ENCODE results near the gene ITGB2. TPM values are rescaled to one million over a fixed set of nuclear protein-coding genes. Genes with fewer than 3 reads are reported as not detected.

Gene ITGB2
- total RNA-seq, 2 donors from 2014 or later, result 16.7 to 63.6 TPM

GRCh38 chr21:44889625-44890337, 30.9 kb downstream of the ITGB2 start:
- Histone ChIP-seq H3K4me1 (no peaks in the 10 kb centered on the region), H3K4me3 (no peak overlapping the region), H3K27me3 (no peaks in the 10 kb centered on the region), H3K27ac (no peak overlapping the region), H3K36me3 (no peaks in the 10 kb centered on the region), H3K9me3 (no peaks in the 10 kb centered on the region)
- no peak for DNase-seq (ENCODE audit: low spot score)
- TF ChIP-seq CTCF (IDR thresholded peaks at IDR 0.05), result no peak

- Histone ChIP-seq H3K27me3 (no peaks in the 10 kb centered on the region), H3K4me3 (no peak overlapping the region), H3K36me3 (no peaks in the 10 kb centered on the region), H3K4me1 (no peaks in the 10 kb centered on the region), H3K27ac (no peak overlapping the region), H3K9me3 (no peaks in the 10 kb centered on the region)
- TF ChIP-seq CTCF (IDR thresholded peaks at IDR 0.05), result no peak
- DNase-seq (ENCODE audit: low spot score), result no peak
These were observed 31.8 kb downstream of the ITGB2 start for GRCh38 chr21:44888581-44889550.

- DNase-seq (ENCODE audit: low spot score), result no peak
- Histone ChIP-seq H3K4me1 (no peaks in the 10 kb centered on the region), H3K27me3 (no peaks in the 10 kb centered on the region), H3K27ac (no peak overlapping the region), H3K4me3 (no peak overlapping the region), H3K9me3 (no peaks in the 10 kb centered on the region), H3K36me3 (no peaks in the 10 kb centered on the region)
- TF ChIP-seq CTCF (IDR thresholded peaks at IDR 0.05), result no peak
These were observed 32.7 kb downstream of the ITGB2 start for GRCh38 chr21:44887807-44888580.

GRCh38 chr21:44887126-44887806, 33.4 kb downstream of the ITGB2 start:
- H3K27ac ChIP-seq, result no peak overlapping the region
- H3K4me1 ChIP-seq, result no peaks in the 10 kb centered on the region
- H3K9me3 ChIP-seq, result no peaks in the 10 kb centered on the region
- H3K27me3 ChIP-seq, result no peaks in the 10 kb centered on the region
- no peak overlapping the region for H3K4me3 ChIP-seq
- H3K36me3 ChIP-seq, result no peaks in the 10 kb centered on the region
- no peak for TF ChIP-seq CTCF (IDR thresholded peaks at IDR 0.05)
- no peak for DNase-seq (ENCODE audit: low spot score)
